Activated naive CD4-positive, alpha-beta T cell (primary cell): ENCODE data around the gene NFIA.

Source experiments
- DNase-seq, 4 experiments: peaks; one replicate each; lab custom pipeline; 2025; lab: John Stamatoyannopoulos, UW

The NFIA gene

DNA sequence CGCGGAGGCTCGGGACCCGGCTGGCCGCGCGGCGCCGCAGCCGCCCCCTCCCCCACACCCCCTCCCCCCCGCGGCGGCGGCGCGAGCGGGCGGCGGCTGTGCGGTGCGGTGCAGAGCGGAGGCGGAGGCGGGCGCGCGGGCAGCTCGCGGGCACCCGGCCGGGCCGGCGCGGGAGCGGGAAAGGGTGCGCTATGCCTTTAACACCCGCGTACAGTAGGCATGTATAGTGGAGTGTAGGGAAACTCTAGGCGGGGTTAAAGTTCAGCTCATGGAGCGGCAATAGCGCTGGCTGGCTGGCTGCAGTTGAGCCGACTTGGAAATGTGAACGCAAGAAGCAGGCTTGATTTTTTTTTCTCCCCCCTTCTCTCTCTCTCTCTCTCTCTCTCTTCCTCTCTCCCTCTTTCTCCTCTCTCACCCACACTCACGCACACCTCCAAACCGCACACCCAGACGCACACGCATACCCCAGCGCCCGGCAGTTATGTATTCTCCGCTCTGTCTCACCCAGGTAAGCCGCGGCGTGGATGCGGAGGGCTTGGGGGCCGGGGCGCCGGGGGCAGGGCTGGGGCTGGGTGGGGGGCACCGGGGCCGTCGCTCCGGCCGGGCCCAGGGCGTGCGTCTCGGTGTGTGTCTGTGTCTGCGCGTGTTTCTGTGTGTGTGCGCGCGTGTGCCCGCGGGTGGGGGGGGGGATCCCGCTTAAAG, at the start of gene NFIA:
Gene NFIA, plus strand, starts transcription at position 251 of the 702 bp plus-strand sequence.
- peak in 1 of 4 experiments; percentile 24 for DNase-seq

DNA sequence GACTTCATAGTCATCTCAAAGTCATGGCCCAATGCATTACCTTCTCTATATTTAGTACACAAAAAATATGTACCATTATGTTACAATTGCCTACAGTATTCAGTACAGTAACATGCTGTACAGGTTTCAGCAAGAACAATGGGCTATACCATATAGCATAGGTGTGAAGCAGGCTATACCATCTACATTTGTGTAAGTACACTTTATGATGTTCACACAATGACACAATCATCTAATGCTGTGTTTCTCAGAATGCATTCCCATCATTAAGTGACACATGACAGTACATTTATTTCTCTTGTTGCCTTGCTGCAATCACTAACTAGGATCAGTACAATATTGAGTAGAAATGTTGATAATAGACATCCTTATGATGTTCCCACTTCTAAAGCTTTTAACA, 46.5 kb upstream of the NFIA start:
- DNase-seq: no peak

DNA sequence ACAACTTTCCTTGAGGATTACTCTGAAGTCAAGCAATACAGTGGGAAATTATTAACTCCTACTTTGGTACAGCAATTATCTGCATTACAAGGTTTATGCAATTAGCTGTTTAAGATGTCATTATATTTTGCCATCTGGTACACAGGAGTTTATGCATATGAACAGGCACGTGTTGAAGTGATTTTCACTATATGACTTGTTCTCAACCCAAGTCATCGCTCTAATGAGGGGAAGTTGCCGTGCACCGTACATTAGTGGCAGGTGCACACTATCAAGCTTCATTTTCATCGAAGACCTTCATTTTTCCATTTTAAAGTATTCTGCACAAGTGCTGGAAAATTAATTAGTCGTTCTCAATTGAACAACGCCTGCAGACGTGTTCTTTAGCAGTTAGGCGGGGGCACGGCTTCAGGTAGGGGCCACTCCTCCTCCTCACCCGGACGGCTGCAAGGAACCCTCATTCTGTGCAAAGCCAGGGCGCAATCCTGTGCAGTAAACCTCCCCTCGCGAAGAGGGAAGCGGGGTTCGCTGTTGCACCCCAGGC, 39.8 kb upstream of the NFIA start:
- no peak for DNase-seq

DNA sequence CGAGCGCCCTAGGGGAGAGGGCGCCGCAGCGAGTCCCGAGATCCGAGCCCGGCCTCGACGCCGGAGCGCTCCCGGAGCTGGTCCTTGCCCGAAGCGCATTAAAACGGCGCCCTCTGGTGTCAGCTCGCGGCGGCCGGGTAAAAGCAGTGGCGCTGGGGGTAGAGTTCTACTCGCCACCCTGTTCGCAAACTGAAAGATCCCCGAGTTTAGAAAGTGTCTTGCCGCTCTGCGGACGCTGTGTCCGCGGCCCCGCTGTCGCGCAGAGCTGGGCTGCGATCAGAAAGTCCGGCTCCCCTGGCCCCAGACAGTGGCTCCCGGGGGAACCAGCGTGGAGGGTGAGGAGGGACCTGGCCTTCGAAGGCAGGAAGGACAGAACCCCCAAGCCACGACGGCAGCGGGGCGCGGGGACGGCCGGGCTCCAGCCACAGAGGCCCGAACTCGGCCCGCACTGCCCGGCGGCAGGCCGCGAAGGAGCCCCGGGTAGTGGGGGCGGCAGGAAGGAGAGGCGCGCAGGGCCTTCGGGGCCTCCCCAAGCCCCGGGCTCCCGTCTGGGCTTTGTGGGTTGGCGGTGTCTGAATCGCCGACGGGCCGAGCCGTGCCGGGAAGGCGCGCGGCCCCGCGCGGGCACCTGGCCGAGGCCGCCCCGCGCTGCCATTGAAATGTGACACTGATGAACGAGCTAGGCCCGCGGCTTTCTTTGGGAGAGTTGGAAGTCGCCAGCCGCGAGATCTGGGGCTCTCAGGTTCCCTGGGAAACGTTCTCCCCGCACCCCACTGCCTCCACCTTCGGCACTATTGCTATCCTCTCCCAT, 39.1 kb upstream of the NFIA start:
- DNase-seq: peak; percentile 41 to 79 (median 67)

- no peak for DNase-seq
These were observed 35.9 kb upstream of the NFIA start for GRCh38 chr1:61046434-61046833.

DNA sequence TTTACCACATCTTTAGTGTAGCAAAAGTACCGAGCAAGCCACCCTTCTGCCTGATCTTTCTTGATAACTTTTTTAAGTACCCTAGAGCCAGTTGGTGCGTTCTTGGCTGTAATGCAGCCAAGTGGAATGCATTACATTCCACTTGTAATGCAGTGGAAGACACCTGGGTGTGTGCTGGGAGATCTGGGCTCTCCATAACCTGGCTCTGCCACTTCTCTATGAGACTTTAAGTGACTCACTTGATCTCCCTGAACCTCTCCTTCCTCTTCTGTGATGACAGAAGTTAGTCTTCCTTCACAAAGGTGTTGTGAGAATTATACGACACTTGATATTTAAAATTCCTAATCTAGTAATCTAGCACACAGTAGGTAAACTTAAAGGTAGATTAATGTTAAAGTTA, 35.3 kb upstream of the NFIA start:
- DNase-seq: no peak

DNA sequence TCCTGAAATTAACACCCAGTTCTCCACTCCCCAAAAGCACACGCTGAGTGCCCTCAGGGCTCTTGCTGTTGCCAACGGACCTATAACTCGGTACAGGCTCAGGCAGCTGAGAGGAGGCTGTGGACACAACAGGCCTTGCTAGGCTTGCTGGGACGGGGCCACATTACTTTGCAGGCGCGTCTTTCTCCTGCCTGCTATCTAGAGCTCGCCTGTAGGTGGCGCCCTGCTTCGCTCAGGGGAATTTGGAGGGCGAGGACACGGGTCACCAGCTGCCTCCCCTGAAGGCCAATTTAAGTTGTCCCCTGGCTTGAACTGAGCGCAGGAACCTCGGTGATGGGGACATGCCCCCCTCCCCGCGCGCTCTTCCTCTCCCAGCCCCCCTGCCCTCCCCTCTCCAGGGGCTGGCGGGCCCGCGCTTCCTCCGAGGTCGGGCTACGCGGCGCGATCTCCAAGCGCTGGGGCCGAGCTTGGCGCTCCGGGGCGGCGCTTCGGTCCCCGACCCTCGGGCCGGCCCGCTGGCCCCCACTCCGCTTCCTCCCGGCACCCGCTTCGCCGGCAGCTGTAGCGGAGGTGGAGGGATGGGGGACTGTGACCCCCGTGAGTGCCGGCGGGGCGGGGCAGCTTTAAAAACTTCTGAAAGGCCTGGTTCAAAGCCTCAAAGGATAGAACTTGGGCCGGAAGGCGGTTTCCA, 32.4 kb upstream of the NFIA start:
- DNase-seq: peak; percentile 79 to 89 (median 85)

GRCh38 chr1:61050541-61051442, 31.6 kb upstream of the NFIA start:
- DNase-seq: no peak

DNA sequence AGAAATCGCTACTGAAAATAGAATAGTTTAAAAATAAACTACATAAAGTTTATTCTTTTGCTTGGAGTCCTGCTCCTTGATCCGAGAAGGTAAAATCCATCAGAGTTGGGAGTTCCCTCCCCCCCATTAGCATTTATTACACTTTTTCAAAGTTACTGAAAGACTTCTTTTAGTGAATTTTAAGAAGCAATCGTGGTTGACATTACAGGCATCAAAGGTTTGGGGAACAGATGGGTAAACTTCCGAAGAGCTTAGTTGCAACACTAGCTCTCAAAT, 31.0 kb upstream of the NFIA start:
- DNase-seq: no peak

DNA sequence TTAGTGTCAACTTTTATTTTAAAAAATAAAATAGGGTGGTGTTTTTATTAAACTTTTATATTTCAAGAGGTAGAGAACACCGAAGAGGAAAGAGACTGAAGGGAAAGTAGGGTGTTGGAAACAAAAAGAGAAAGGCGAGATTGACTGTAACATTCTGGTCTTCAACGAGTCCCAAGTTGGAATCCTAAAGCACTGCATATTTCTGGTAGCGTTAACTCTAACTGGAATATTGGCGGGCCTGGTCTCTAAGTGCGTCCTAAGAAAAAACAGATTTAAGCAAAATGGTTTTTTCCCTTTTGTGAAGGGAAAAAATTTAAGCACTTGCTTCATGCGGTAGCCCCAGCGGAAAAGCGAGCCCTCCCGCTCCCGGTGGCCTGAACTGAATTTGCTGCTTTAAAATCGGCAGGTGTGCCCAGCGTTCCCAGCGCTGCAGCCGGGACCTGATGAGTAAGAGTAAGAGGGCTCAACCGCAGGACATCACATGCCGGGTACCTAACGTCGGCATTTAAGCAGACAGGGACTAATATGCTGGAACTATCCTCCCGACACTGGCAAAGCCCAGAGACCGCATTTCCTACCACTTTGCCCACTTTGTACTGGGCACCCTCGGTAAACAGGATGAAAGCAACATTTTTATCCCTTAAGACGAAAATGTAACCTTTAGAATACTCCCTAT, 30.5 kb upstream of the NFIA start:
- no peak for DNase-seq

- DNase-seq: no peak
These were observed 29.8 kb upstream of the NFIA start for GRCh38 chr1:61052395-61053225.

- DNase-seq: no peak
These were observed 29.1 kb upstream of the NFIA start for GRCh38 chr1:61053226-61053711.

GRCh38 chr1:61053712-61054600, 28.4 kb upstream of the NFIA start:
- no peak for DNase-seq

GRCh38 chr1:61054601-61054993, 27.8 kb upstream of the NFIA start:
- DNase-seq: no peak

DNA sequence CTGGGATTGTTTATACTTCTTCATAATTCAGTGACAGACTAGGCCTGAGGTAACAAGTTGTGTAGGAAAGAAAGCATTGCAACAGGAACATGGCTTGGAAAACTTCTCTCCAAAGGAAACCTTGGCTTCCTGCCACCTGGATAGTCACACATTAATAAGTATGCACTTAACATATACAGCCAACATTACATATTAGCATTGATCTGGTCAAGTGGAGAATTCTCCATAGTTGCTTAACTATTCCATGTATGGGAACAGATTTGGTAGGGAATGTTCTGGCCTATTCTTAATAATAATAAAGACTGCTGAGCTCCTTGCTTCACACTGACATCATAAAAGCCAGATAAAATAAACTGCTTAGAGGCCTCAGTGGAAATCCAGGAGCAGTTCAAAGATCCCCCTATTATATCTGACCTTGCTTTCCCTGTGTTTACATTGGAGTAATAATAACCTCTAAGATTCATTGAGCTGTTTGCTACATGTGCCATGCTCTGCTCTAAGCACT, 27.2 kb upstream of the NFIA start:
- DNase-seq: no peak

DNA sequence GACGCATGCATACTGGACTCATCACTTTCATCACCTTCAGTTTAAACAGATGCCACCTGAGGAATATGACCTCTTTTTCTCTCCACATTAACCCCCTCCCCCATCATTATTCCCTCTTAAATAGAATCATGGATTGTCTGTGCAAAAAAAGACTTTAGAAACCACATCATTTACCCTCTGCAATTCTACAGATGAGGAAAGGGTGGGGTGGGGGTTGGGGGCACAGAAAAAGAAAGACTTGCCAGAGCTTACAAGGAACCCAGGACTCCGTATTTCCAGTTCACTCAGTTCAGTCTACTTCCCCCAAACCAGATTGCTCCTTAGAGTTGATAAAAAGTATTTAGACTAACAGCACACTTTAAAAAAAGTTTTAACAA, 26.2 kb upstream of the NFIA start:
- DNase-seq: no peak

- no peak for DNase-seq
These were observed 25.6 kb upstream of the NFIA start for GRCh38 chr1:61056573-61057439.
